Measurements from ENCODE around the gene UCKL1. TPM values are rescaled to one million over a fixed set of nuclear protein-coding genes. Genes with fewer than 3 reads are reported as not detected.

The UCKL1 gene
- 25.1 to 39.5 TPM (median 33.0 TPM) in 5 replicates for total RNA-seq (2022; extraction: Qiagen RNA extraction)

GRCh38 chr20:63955827-63956663, at the start of gene UCKL1:
Gene UCKL1, minus strand, starts transcription at chr20:63956416. Its CDS starts 44 bp downstream, at chr20:63956372.

GRCh38 chr20:63980806-63981728, 24.9 kb upstream of the UCKL1 start, which contains the start of gene PRPF6:
Gene PRPF6, plus strand, starts transcription at chr20:63981132. Its CDS starts 114 bp downstream, at chr20:63981246.

GRCh38 chr20:63979557-63980316, 23.5 kb upstream of the UCKL1 start, which contains the start of gene SAMD10:
Gene SAMD10, minus strand, starts transcription at chr20:63979642. Its CDS starts 175 bp downstream, at chr20:63979467.

GRCh38 chr20:63969838-63970713, 13.9 kb upstream of the UCKL1 start, which contains the start of gene ZNF512B:
Gene ZNF512B, minus strand, starts transcription at chr20:63969930. Its CDS starts 1,980 bp downstream, at chr20:63967950.

GRCh38 chr20:63894358-63895201, 61.6 kb downstream of the UCKL1 start, which contains the start of gene DNAJC5:
Gene DNAJC5, plus strand, starts transcription at chr20:63895126. Its CDS starts 33,220 bp downstream, at chr20:63928346.

Other genes with a start within 250 kb of the UCKL1 start
- gene ARFRP1, start 248.4 kb downstream of the UCKL1 start, total RNA-seq (2022; extraction: Qiagen RNA extraction) = 30.6 to 40.0 TPM (median 36.2 TPM) in 5 replicates
- 22.0 to 30.9 TPM (median 26.9 TPM) in 5 replicates for gene ZGPAT, start 248.4 kb downstream of the UCKL1 start, total RNA-seq (2022; extraction: Qiagen RNA extraction)
- gene LIME1, start 219.8 kb downstream of the UCKL1 start, total RNA-seq (2022; extraction: Qiagen RNA extraction) = 5.6 to 12.4 TPM (median 9.3 TPM) in 5 replicates
- gene SLC2A4RG, start 216.6 kb downstream of the UCKL1 start, total RNA-seq (2022; extraction: Qiagen RNA extraction) = 55.9 to 105 TPM (median 96.0 TPM) in 5 replicates
- gene ZBTB46, start 125.2 kb downstream of the UCKL1 start, total RNA-seq (2022; extraction: Qiagen RNA extraction) = 0.75 to 1.1 TPM (median 0.92 TPM) in 5 replicates
- not detected in 5 replicates for gene ABHD16B, start 94.9 kb downstream of the UCKL1 start, total RNA-seq (2022; extraction: Qiagen RNA extraction)
- 126 to 137 TPM (median 132 TPM) in 5 replicates for gene TPD52L2, start 91.1 kb downstream of the UCKL1 start, total RNA-seq (2022; extraction: Qiagen RNA extraction)
- 22.6 to 29.0 TPM (median 28.3 TPM) in 5 replicates for gene DNAJC5, start 61.3 kb downstream of the UCKL1 start, total RNA-seq (2022; extraction: Qiagen RNA extraction)
- gene ZNF512B, start 13.5 kb upstream of the UCKL1 start, total RNA-seq (2022; extraction: Qiagen RNA extraction) = 9.0 to 13.6 TPM (median 12.2 TPM) in 5 replicates
- not detected in 5 replicates for gene SAMD10, start 23.2 kb upstream of the UCKL1 start, total RNA-seq (2022; extraction: Qiagen RNA extraction)
- gene PRPF6, start 24.7 kb upstream of the UCKL1 start, total RNA-seq (2022; extraction: Qiagen RNA extraction) = 49.2 to 55.6 TPM (median 53.8 TPM) in 5 replicates
- 0.15 to 0.65 TPM (median 0.42 TPM) in 5 replicates for gene C20orf204, start 79.8 kb upstream of the UCKL1 start, total RNA-seq (2022; extraction: Qiagen RNA extraction)
- 1.1 to 2.7 TPM (median 2.3 TPM) in 5 replicates for gene SOX18, start 93.2 kb upstream of the UCKL1 start, total RNA-seq (2022; extraction: Qiagen RNA extraction)
- gene TCEA2, start 106.8 kb upstream of the UCKL1 start, total RNA-seq (2022; extraction: Qiagen RNA extraction) = 30.7 to 50.1 TPM (median 46.7 TPM) in 5 replicates
- gene RGS19, start 123.1 kb upstream of the UCKL1 start, total RNA-seq (2022; extraction: Qiagen RNA extraction) = 19.9 to 36.6 TPM (median 34.3 TPM) in 5 replicates
- 0.73 to 1.2 TPM (median 0.99 TPM) in 5 replicates for gene OPRL1, start 123.7 kb upstream of the UCKL1 start, total RNA-seq (2022; extraction: Qiagen RNA extraction)
- gene LKAAEAR1, start 128.0 kb upstream of the UCKL1 start, total RNA-seq (2022; extraction: Qiagen RNA extraction) = 0.90 to 2.3 TPM (median 2.2 TPM) in 5 replicates
- gene NPBWR2, start 151.1 kb upstream of the UCKL1 start, total RNA-seq (2022; extraction: Qiagen RNA extraction) = not detected in 5 replicates
- gene MYT1, start 208.0 kb upstream of the UCKL1 start, total RNA-seq (2022; extraction: Qiagen RNA extraction) = 0.07 to 0.71 TPM (median 0.20 TPM) in 5 replicates

Data from A549 treated with Mapracorat at 1 μM for 4 hours (cell line).